Keratinocyte (primary cell): ENCODE results near the gene FHOD3.

ENCODE experiments used
- EZH2 ChIP-seq: IDR thresholded peaks from one replicate; pipeline ENCODE4 v1.6.1; 2012; ENCODE audit warnings: inconsistent platforms, mild to moderate bottlenecking, low read length, moderate library complexity
- TF ChIP-seq, protein P1 (sequence below), 3 experiments: IDR thresholded peaks in 1 of 3; conservative IDR thresholded peaks in 1 of 3; optimal IDR thresholded peaks in 1 of 3; 2 replicates in 2 of 3; 3 replicates in 1 of 3; pipeline versions ENCODE3 to v1.5.1; 2011; ENCODE audit warnings: low read length in 3 of 3, mild to moderate bottlenecking in 3 of 3, moderate library complexity in 2 of 3, control low read depth in 1 of 3, inconsistent platforms in 1 of 3; ENCODE audit not compliant: insufficient read depth in 2 of 3; ENCODE audit errors: extremely low read depth in 1 of 3

DNA sequence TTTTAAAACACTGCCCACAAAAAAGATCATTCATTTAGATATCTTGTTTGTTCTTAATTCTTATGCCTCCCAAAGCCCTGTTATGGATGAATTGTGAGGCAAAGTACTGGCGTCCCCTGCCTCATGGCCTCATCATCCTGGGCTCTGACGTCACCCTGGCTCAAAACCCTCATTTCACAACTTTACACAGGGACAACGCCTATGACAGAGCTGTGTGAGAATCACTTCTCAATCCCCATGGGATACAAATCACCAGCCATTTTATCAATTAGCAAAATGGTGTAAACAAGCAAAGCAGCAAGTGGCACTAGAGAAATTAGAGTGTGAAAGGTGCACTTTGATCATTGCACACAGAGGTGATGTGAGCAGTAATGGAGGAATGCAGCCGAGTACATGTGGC is 16.6 kb downstream of the FHOD3 start:
- TF ChIP-seq, protein P1, sequence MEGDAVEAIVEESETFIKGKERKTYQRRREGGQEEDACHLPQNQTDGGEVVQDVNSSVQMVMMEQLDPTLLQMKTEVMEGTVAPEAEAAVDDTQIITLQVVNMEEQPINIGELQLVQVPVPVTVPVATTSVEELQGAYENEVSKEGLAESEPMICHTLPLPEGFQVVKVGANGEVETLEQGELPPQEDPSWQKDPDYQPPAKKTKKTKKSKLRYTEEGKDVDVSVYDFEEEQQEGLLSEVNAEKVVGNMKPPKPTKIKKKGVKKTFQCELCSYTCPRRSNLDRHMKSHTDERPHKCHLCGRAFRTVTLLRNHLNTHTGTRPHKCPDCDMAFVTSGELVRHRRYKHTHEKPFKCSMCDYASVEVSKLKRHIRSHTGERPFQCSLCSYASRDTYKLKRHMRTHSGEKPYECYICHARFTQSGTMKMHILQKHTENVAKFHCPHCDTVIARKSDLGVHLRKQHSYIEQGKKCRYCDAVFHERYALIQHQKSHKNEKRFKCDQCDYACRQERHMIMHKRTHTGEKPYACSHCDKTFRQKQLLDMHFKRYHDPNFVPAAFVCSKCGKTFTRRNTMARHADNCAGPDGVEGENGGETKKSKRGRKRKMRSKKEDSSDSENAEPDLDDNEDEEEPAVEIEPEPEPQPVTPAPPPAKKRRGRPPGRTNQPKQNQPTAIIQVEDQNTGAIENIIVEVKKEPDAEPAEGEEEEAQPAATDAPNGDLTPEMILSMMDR (optimal IDR thresholded peaks at IDR 0.05 in 1 of 3, IDR thresholded peaks at IDR 0.05 in 1 of 3, conservative IDR thresholded peaks at IDR 0.05 in 1 of 3; ENCODE audit: extremely low read depth in 1 of 3, insufficient read depth in 2 of 3, low read length in 3 of 3): no peak
- TF ChIP-seq EZH2: no peak
